ENCODE data around the gene CNIH2. TPM values are rescaled to one million over a fixed set of nuclear protein-coding genes. Genes with fewer than 3 reads are reported as not detected.
A peak's percentile ranks its signal among the peaks of the same experiment; 100 is the strongest.

Gene CNIH2
- total RNA-seq, 3 donors from 2014 or later = 1.0 to 1.9 (median 1.3) TPM

DNA sequence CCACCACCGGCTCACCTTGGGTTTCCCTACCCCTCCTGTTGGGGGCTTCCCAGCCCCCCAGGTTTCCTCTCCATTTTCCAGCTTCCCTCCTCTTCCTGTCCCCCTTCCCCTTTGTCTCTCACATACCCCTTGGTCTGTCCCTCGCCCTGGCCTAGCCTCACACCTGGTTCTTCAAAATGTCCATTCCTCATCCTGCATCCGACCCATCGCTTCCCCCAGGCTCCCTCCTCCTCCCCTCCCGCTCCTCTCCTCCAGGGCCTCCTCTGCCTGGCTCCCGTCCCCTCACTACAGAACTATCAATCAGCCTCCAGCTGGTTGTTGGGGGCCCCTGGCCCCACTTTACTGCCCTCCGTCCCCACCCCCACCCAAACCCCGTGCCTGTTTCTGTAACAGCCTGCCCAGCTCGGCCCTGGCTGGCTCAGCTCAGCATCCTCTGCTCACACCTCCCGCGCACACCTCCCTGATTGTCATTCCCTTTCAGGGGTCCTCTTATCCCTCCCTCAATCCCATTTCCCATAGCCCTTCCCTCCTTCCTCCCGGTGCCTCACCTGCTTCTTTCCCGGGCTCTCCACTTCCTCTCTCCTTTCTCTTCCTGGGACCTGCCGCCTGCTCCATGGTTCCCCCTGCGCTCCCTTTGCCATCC is 1.2 kb downstream of the CNIH2 start:
- H3K4me3 ChIP-seq = no peak overlapping the region

DNA sequence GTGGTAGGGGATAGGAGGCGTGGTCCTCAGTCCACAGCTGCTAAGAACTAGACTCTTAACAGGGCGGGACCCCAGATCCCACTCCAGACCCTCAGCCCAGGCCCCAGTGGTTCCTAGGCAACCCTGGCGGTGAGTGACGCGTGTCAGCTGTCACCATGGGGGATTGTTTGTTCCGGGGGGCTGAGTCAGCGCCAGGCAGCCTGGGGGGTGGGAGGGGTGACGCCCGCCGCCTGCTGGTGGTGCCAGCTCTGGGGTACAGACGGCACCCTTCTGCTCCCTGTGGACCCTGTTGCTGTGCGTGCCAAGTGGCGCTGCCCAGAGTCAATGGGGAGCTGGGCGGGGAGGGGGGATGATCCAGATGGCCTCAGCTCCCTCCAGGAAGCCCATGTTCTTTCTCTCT is 2.5 kb downstream of the CNIH2 start:
- DNase-seq (no peak), ATAC-seq (no peak)
- H3K4me3 ChIP-seq = no peak overlapping the region
- peaks cover 10% of the 10 kb centered on the region for H3K4me1 ChIP-seq (ENCODE audit: low read depth)
- no peaks in the 10 kb centered on the region for H3K9me3 ChIP-seq
- H3K36me3 ChIP-seq (ENCODE audit: low read depth) = no peaks in the 10 kb centered on the region
- TF ChIP-seq, protein P1, sequence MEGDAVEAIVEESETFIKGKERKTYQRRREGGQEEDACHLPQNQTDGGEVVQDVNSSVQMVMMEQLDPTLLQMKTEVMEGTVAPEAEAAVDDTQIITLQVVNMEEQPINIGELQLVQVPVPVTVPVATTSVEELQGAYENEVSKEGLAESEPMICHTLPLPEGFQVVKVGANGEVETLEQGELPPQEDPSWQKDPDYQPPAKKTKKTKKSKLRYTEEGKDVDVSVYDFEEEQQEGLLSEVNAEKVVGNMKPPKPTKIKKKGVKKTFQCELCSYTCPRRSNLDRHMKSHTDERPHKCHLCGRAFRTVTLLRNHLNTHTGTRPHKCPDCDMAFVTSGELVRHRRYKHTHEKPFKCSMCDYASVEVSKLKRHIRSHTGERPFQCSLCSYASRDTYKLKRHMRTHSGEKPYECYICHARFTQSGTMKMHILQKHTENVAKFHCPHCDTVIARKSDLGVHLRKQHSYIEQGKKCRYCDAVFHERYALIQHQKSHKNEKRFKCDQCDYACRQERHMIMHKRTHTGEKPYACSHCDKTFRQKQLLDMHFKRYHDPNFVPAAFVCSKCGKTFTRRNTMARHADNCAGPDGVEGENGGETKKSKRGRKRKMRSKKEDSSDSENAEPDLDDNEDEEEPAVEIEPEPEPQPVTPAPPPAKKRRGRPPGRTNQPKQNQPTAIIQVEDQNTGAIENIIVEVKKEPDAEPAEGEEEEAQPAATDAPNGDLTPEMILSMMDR (IDR thresholded peaks at IDR 0.05) = no peak
- intact Hi-C loops (cut with DNase I, micrococcal nuclease) = no loop called here

More for the DNA sequence above, 1.2 kb downstream of the CNIH2 start:
- peaks cover 10% of the 10 kb centered on the region for H3K4me1 ChIP-seq (ENCODE audit: low read depth)
- no peaks in the 10 kb centered on the region for H3K9me3 ChIP-seq
- TF ChIP-seq, protein P1 (IDR thresholded peaks at IDR 0.05) = no peak
- intact Hi-C loops (cut with DNase I, micrococcal nuclease) = no loop called here
- DNase-seq (no peak), ATAC-seq (no peak)
- H3K36me3 ChIP-seq (ENCODE audit: low read depth) = no peaks in the 10 kb centered on the region

DNA sequence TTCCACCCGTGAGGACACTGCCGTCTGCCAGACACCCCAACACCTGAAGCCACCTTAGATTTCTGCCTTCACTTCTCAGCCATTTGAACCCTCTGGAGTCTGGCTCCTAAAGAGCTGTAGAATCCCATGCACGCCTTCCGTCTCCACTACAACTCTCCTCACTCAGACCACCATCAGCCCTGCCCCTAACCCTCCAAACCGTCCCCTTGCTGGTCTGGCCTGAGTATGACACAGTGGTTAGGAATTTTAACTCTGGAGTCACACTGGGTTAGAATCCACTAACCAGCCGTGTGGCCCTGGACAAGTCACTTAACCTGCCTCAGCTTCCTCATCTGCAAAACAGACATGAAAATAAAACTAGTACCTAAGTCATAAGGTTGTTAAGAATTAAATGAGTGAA is 3.0 kb downstream of the CNIH2 start:
- intact Hi-C loops (cut with DNase I, micrococcal nuclease) = no loop called here
- Histone ChIP-seq H3K36me3 (ENCODE audit: low read depth) (no peaks in the 10 kb centered on the region), H3K9me3 (no peaks in the 10 kb centered on the region), H3K4me1 (ENCODE audit: low read depth) (peaks cover 10% of the 10 kb centered on the region), H3K4me3 (no peak overlapping the region)
- ATAC-seq (no peak), DNase-seq (no peak)
- TF ChIP-seq, protein P1 (IDR thresholded peaks at IDR 0.05) = no peak

DNA sequence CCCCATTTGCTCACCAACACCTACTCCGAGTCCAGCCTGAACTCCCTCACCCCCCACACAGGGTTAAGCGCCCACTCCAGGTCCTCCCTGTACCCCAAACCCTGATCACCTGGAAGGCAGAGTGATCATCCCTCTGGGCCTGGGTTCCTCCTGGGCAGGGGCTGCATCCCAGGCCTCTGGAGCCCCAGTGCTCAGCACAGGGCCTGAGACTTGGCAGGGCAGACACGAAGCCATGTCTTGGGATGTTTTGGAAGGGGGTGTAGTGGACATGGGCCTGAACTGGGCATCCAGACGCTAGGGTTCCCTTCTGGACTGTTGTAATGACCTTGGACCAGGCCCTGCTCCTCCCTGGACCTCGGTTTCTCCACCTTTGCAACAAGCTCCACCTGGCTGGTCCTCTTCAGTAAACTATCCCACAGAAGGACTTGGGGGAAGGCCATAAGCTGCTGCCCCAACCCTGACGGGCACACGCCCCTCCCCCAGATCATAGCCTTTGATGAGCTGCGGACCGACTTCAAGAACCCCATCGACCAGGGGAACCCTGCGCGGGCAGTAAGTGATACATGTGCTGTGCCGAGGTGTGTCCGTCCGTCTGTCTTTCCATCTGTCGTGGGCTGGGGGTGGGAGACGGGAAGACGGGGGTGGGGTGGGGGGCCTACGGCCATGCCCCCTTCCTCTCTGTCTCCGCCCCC is 3.9 kb downstream of the CNIH2 start:
- intact Hi-C loops (cut with DNase I, micrococcal nuclease) = no loop called here
- TF ChIP-seq, protein P1 (IDR thresholded peaks at IDR 0.05) = no peak
- H3K9me3 ChIP-seq = no peaks in the 10 kb centered on the region
- ATAC-seq (no peak), DNase-seq (no peak)
- no peak overlapping the region for H3K4me3 ChIP-seq
- peaks cover 10% of the 10 kb centered on the region for H3K4me1 ChIP-seq (ENCODE audit: low read depth)
- H3K36me3 ChIP-seq (ENCODE audit: low read depth) = no peaks in the 10 kb centered on the region

DNA sequence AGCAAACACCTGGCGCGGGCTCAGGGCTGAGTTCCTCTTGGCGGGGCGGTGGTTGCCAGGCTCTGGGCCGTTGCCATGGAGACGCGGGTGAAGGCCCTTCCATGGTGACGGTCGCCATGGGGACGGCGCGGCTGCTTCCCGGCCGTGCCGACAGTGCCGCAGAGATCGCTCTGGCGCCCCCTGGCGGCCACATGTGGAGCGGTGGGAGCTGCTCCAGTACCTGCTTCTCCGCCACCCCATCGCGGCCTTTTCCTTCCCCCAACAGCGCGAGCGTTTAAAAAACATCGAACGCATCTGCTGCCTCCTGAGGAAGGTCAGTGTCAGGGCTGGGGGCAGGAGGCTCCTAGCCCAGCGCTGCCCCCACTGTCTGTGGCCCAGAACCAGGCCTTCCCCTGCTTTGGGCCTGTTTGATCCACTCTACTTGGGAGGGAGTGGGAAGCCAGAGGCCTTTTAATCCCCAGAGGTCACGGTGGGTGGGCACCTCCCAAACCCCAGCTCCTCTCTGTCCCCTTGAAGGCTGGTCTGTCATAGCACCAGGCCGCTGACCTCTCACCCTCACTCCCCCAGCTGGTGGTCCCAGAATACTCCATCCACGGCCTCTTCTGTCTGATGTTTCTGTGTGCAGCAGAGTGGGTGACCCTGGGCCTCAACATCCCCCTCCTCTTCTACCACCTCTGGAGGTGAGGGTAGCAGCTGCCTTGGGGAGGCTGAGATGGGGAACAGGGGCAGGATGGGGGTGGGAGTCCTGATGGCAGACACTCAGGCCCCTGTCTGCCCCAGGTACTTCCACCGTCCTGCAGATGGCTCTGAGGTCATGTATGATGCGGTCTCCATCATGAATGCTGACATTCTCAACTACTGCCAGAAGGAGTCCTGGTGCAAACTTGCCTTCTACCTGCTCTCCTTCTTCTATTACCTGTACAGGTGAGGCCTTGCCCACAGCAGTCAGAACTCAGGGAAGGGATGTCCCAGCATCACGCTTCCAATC is 4.8 kb downstream of the CNIH2 start:
- H3K4me1 ChIP-seq (ENCODE audit: low read depth) = peaks cover 11% of the 10 kb centered on the region
- H3K9me3 ChIP-seq = no peaks in the 10 kb centered on the region
- ATAC-seq = peak; percentile 96
- peak; percentile 99 to 100 (median 99) for DNase-seq
- intact Hi-C loops (cut with DNase I, micrococcal nuclease) = no loop called here
- H3K36me3 ChIP-seq (ENCODE audit: low read depth) = no peaks in the 10 kb centered on the region
- TF ChIP-seq, protein P1 (IDR thresholded peaks at IDR 0.05) = peak; percentile 98
- H3K4me3 ChIP-seq = no peak overlapping the region

Data from mucosa of descending colon (tissue), 3 donors.